HG03565 (cell line): Measurements from ENCODE around the gene CIAO2B.
"Not testable (repeated sequence)": the region's sequence is repeated elsewhere in the genome, so short reads cannot be mapped to it uniquely, and the experiment has no call there.

Experiments
- ATAC-seq: cut with Tn5 transposase; IDR thresholded peaks from one replicate; pipeline ENCODE4 v1.9.1; 2021; ENCODE audit warnings: mild to moderate bottlenecking, moderate library complexity; ENCODE audit not compliant: unreplicated experiment

CIAO2B gene

GRCh38 chr16:66939366-66939765, 5.2 kb upstream of the CIAO2B start:
- no peak for ATAC-seq

- no peak for ATAC-seq
Observed at GRCh38 chr16:66937725-66938337, 3.6 kb upstream of the CIAO2B start.

GRCh38 chr16:66936889-66937554, 2.8 kb upstream of the CIAO2B start:
- ATAC-seq, result no peak

GRCh38 chr16:66936462-66936861, 2.3 kb upstream of the CIAO2B start:
- no peak for ATAC-seq

- no peak for ATAC-seq
Observed at GRCh38 chr16:66935314-66936011, 1.3 kb upstream of the CIAO2B start, which contains the start of gene CES2. CES2 (plus strand) TSS chr16:66935516; CDS start chr16:66935636, 120 bp downstream.

- ATAC-seq, result not testable (repeated sequence)
Observed at GRCh38 chr16:66934839-66935313, 674 bp upstream of the CIAO2B start.

- ATAC-seq, result no peak
Observed at GRCh38 chr16:66933776-66934137, 445 bp downstream of the CIAO2B start.

GRCh38 chr16:66932076-66932475, 2.1 kb downstream of the CIAO2B start:
- no peak for ATAC-seq

GRCh38 chr16:66931665-66932064, 2.5 kb downstream of the CIAO2B start:
- no peak for ATAC-seq

GRCh38 chr16:66930189-66930588, 4.0 kb downstream of the CIAO2B start:
- ATAC-seq, result no peak

GRCh38 chr16:66928702-66929388, 5.4 kb downstream of the CIAO2B start:
- ATAC-seq, result no peak

- ATAC-seq, result no peak
Observed at GRCh38 chr16:66927918-66928649, 6.1 kb downstream of the CIAO2B start.

GRCh38 chr16:66926961-66927436, 7.2 kb downstream of the CIAO2B start:
- no peak for ATAC-seq

GRCh38 chr16:66926171-66926947, 7.8 kb downstream of the CIAO2B start:
- ATAC-seq, result no peak

GRCh38 chr16:66925322-66925840, 8.8 kb downstream of the CIAO2B start, which contains the start of gene RRAD:
RRAD (minus strand) TSS chr16:66925535; CDS start chr16:66925179, 356 bp downstream.
- ATAC-seq, result no peak

- no peak for ATAC-seq
Observed at GRCh38 chr16:66924527-66925321, 9.5 kb downstream of the CIAO2B start.

GRCh38 chr16:66923866-66924265, 10.3 kb downstream of the CIAO2B start:
- ATAC-seq, result no peak

- ATAC-seq, result no peak
Observed at GRCh38 chr16:66923247-66923731, 10.9 kb downstream of the CIAO2B start.
